A549 (cell line): ENCODE results near the gene CEACAM4. TPM values are rescaled to one million over a fixed set of nuclear protein-coding genes. Genes with fewer than 3 reads are reported as not detected.

Experiments used
- polyA plus RNA-seq, 4 experiments: library from polyadenylated mRNA; depleted of rRNA in 3 of 4; stranded (reverse); fragments of >200 nt; fragmentation: RNase III in 1 of 4; extraction: RNeasy Plus Mini Kit Qiagen cat#74134 plus additional on column Dnase treatment in 1 of 4; gene quantifications; 2 replicates in 3 of 4; 3 replicates in 1 of 4; pipeline ENCODE4 v1.2.3, GENCODE V29; 2011 to 2017
- small RNA-seq, 6 experiments: library from RNA; depleted of rRNA; stranded (forward); fragments of <200 nt; gene quantifications; one replicate each; pipeline ENCODE3, GENCODE V24; 2012

The CEACAM4 gene
- polyA plus RNA-seq, 2 of the 4 experiments (the other 2 are of a cell fraction), result not detected

Small RNAs within 50 kb of the gene (small RNA-seq; reads per million reads assigned to genes)
- gene AC243960.4, result 0 reads per million in 6 experiments

Other genes starting within 250 kb of the CEACAM4 start
- gene EXOSC5, start 229.7 kb downstream of the CEACAM4 start, polyA plus RNA-seq (2011; rRNA removed), result 63.7 and 72.3 TPM in 2 replicates
- 99.0 to 109 TPM (median 103 TPM) in 3 replicates for gene EXOSC5, start 229.7 kb downstream of the CEACAM4 start, polyA plus RNA-seq (2017; fragmentation: RNase III; extraction: RNeasy Plus Mini Kit Qiagen cat#74134 plus additional on column Dnase treatment)
- 42.9 and 43.9 TPM in 2 replicates for gene BCKDHA, start 229.3 kb downstream of the CEACAM4 start, polyA plus RNA-seq (2011; rRNA removed)
- gene BCKDHA, start 229.3 kb downstream of the CEACAM4 start, polyA plus RNA-seq (2017; fragmentation: RNase III; extraction: RNeasy Plus Mini Kit Qiagen cat#74134 plus additional on column Dnase treatment), result 39.2 to 46.4 TPM (median 44.4 TPM) in 3 replicates
- not detected in 2 replicates for gene B3GNT8, start 199.7 kb downstream of the CEACAM4 start, polyA plus RNA-seq (2011; rRNA removed)
- 0.11 to 0.20 TPM in 2 of 3 replicates, not detected in the other for gene B3GNT8, start 199.7 kb downstream of the CEACAM4 start, polyA plus RNA-seq (2017; fragmentation: RNase III; extraction: RNeasy Plus Mini Kit Qiagen cat#74134 plus additional on column Dnase treatment)
- gene DMAC2, start 187.2 kb downstream of the CEACAM4 start, polyA plus RNA-seq (2011; rRNA removed), result 128 and 132 TPM in 2 replicates
- gene DMAC2, start 187.2 kb downstream of the CEACAM4 start, polyA plus RNA-seq (2017; fragmentation: RNase III; extraction: RNeasy Plus Mini Kit Qiagen cat#74134 plus additional on column Dnase treatment), result 155 to 161 TPM (median 158 TPM) in 3 replicates
- gene ERICH4, start 183.9 kb downstream of the CEACAM4 start, polyA plus RNA-seq (2011; rRNA removed), result 0.24 and 0.26 TPM in 2 replicates
- 0.10 TPM in 1 of 3 replicates, not detected in the others for gene ERICH4, start 183.9 kb downstream of the CEACAM4 start, polyA plus RNA-seq (2017; fragmentation: RNase III; extraction: RNeasy Plus Mini Kit Qiagen cat#74134 plus additional on column Dnase treatment)
- not detected in 2 replicates for gene CEACAM21, start 50.9 kb downstream of the CEACAM4 start, polyA plus RNA-seq (2011; rRNA removed)
- gene CEACAM21, start 50.9 kb downstream of the CEACAM4 start, polyA plus RNA-seq (2017; fragmentation: RNase III; extraction: RNeasy Plus Mini Kit Qiagen cat#74134 plus additional on column Dnase treatment), result not detected in 3 replicates
- gene CEACAM7, start 61.2 kb upstream of the CEACAM4 start, polyA plus RNA-seq (2011; rRNA removed), result 0.04 TPM in 1 of 2 replicates, not detected in the other
- 0.05 TPM in 1 of 3 replicates, not detected in the others for gene CEACAM7, start 61.2 kb upstream of the CEACAM4 start, polyA plus RNA-seq (2017; fragmentation: RNase III; extraction: RNeasy Plus Mini Kit Qiagen cat#74134 plus additional on column Dnase treatment)
- gene CEACAM5, start 81.6 kb upstream of the CEACAM4 start, polyA plus RNA-seq (2011; rRNA removed), result 1.3 and 2.3 TPM in 2 replicates
- gene CEACAM5, start 81.6 kb upstream of the CEACAM4 start, polyA plus RNA-seq (2017; fragmentation: RNase III; extraction: RNeasy Plus Mini Kit Qiagen cat#74134 plus additional on column Dnase treatment), result 0.12 TPM in 1 of 3 replicates, not detected in the others
- gene CEACAM6, start 128.5 kb upstream of the CEACAM4 start, polyA plus RNA-seq (2011; rRNA removed), result 17.7 and 26.7 TPM in 2 replicates
- gene CEACAM6, start 128.5 kb upstream of the CEACAM4 start, polyA plus RNA-seq (2017; fragmentation: RNase III; extraction: RNeasy Plus Mini Kit Qiagen cat#74134 plus additional on column Dnase treatment), result 0.51 to 0.97 TPM (median 0.53 TPM) in 3 replicates
- gene CEACAM3, start 169.5 kb upstream of the CEACAM4 start, polyA plus RNA-seq (2011; rRNA removed), result not detected in 2 replicates
- not detected in 3 replicates for gene CEACAM3, start 169.5 kb upstream of the CEACAM4 start, polyA plus RNA-seq (2017; fragmentation: RNase III; extraction: RNeasy Plus Mini Kit Qiagen cat#74134 plus additional on column Dnase treatment)
- not detected in 2 replicates for gene LYPD4, start 217.6 kb upstream of the CEACAM4 start, polyA plus RNA-seq (2011; rRNA removed)
- not detected in 3 replicates for gene LYPD4, start 217.6 kb upstream of the CEACAM4 start, polyA plus RNA-seq (2017; fragmentation: RNase III; extraction: RNeasy Plus Mini Kit Qiagen cat#74134 plus additional on column Dnase treatment)
- not detected in 2 replicates for gene DMRTC2, start 218.0 kb upstream of the CEACAM4 start, polyA plus RNA-seq (2011; rRNA removed)
- gene DMRTC2, start 218.0 kb upstream of the CEACAM4 start, polyA plus RNA-seq (2017; fragmentation: RNase III; extraction: RNeasy Plus Mini Kit Qiagen cat#74134 plus additional on column Dnase treatment), result not detected in 3 replicates
- gene RPS19, start 233.2 kb upstream of the CEACAM4 start, polyA plus RNA-seq (2011; rRNA removed), result 2,749 and 3,564 TPM in 2 replicates
- 7,778 to 7,989 TPM (median 7,924 TPM) in 3 replicates for gene RPS19, start 233.2 kb upstream of the CEACAM4 start, polyA plus RNA-seq (2017; fragmentation: RNase III; extraction: RNeasy Plus Mini Kit Qiagen cat#74134 plus additional on column Dnase treatment)